GM21528 (cell line): ENCODE measurements around the gene P4HA2.

Experiments
- ATAC-seq: cut with Tn5 transposase; IDR thresholded peaks from one replicate; pipeline ENCODE4 v1.9.1; 2021; ENCODE audit warnings: mild to moderate bottlenecking, moderate library complexity; ENCODE audit not compliant: unreplicated experiment, low FRiP score

Gene P4HA2

GRCh38 chr5:132227485-132228240 lies at the start of gene P4HA2:
Gene P4HA2, minus strand, starts transcription at chr5:132227853. Its CDS starts 9,227 bp downstream, at chr5:132218626.
- ATAC-seq: peak; percentile 90

DNA sequence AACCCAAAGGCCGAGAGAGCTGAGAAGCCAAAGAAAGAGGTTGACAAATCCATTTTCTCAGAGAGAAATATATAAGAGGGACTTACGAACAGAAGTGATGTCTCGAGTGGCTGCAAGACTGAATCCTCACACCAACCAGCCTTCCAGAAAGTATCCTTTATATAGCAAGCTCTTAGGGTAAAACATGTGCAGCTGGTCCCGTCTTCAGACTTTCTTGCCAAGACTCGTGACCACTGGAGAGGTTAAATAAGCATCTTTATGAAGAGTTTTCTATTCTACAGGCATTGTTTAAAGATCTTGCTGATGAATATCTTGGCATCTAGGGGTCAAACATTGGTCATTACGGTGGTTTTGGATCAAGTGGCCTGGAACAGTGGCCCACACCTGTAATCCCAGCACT lies 49.6 kb upstream of the P4HA2 start:
- no peak for ATAC-seq

DNA sequence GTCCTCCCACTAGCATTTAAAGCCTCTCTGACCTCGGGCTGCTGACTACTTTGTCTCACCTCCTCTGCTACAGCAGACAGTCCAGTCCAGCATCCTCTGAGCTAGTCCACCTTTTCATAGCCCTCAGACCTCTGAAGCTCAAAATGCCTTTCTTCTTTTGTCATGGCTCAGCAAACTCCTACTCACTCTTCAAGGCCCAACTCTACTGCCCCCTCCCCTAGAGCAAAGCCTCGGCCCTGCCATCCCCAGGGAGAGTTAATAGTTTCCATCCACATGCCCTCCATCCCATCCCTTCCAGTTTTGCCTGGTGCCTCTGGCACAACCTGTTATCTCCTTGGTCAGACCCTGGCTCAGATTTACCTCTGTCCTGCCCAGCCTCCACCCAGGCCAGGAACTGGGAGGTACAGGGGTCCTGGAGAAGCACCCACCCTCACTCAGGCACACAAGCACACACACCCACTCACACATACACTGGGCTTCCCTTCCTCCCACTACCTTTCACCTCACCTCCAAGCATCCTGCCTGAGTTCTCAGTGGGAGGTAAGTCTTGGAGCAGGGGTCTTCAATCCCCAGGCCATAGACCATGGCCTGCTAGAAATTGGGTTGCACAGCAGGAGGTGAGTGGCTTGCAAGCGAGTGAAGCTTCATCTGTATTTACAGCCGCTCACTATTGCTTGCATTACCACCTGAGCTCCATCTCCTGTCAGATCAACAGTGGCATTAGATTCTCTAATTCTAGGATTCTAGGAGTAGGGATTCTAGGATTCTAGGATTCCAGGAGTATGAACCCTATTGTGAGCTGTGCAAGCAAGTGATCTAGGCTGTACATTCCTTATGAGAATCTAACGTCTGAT lies 47.9 kb upstream of the P4HA2 start:
- ATAC-seq: no peak

- ATAC-seq: no peak
Observed at GRCh38 chr5:132274050-132274792, 46.6 kb upstream of the P4HA2 start.

DNA sequence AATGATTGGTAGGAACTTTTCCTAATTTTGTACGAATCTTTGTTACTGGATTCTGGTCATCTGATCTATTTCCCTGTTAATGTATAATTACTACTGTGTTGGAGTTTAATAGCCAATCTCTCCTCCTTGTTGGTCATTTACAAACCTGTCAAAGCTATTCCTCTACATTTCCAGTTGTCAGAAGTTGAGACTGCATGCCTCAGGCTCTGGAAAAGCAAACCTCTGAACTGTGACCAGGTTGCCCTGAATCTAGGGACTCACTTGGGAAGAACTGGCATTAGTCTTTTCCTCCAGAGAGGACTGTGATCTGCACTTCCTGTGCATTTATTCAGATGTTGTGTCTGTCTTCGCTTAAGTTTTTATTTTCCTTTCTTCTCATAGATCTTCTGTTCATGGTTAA lies 46.0 kb upstream of the P4HA2 start:
- no peak for ATAC-seq

DNA sequence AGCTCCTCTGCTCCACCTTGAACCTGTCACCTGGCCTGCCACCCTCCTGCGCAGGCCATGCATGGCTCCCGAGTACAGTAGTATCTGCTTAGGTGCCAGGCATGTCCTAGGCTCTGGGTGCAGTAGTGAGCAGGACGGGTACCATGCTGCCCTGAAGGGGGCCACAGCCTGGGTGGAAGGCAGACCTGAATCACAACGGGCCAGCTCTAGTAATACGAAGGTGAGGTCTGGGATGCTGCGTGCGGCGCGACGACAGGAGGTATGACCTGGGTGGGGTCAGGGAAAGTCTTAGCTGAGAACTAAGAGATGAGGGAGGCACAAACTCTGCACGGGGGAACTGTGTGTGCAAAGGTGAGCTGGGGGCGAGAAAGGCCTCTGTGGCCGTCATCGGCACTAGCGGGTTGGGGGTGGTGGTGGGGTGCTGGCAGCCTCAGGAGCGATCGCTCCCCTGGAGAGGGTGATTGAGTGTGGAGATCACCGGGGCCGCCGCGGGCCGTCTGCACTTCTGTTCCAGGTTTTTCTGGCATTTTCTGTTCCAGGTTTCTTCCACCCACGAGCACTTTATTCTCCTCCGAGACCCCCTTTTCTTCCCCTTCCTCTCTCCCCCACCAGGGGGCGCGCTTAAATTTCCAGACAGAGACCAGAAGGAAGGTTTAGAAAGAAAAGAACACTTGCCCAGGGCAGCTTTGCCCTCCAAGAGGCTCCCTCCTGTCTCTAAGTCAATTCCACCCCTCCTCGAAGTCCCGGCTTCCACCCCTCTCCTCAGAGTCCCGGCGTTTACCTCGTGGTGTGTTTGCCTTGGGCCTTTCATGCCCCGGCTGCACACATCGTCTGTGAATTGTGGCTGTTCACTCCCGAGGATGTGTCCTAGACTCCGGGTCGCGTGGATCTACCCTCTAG lies 44.9 kb upstream of the P4HA2 start:
- no peak for ATAC-seq

DNA sequence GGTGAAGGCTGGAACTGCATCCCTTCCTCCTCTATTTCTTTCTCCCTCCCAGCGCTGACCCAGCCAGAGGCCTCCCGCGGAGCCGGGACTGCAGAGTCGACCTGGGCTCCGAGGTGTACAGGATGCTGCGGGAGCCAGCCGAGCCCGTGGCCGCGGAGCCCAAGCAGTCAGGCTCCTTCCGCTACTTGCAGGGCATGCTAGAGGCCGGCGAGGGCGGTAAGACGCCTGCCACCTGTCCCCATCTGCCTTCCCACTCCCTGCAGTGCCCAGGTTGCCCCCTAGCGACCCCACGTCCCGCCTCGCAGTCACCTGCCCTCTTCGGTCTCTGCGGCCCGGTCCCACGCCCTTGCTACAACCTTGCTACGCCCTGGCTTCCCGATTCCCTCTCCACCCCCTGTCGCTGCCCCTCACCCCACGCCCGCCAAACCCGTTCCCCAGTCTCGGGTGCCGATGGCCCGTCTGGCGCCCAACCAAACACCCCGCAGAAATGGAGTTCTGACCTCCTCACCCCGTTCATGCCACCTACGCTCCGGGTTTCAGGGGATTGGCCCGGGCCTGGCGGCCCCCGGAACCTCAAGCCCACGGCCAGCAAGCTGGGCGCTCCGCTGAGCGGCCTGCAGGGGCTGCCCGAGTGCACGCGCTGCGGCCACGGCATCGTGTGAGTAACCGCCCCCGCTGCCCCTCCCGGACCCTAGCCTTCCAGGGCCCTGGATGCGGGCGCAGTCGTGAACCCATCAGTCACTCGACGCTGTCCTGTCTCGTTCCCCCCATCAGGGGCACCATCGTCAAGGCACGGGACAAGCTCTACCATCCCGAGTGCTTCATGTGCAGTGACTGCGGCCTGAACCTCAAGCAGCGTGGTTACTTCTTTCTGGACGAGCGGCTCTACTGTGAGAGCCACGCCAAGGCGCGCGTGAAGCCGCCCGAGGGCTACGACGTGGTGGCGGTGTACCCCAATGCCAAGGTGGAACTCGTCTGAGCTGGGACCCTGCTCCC lies 43.9 kb upstream of the P4HA2 start:
- ATAC-seq: no peak

- no peak for ATAC-seq
Observed at GRCh38 chr5:132270706-132271105, 43.1 kb upstream of the P4HA2 start.

DNA sequence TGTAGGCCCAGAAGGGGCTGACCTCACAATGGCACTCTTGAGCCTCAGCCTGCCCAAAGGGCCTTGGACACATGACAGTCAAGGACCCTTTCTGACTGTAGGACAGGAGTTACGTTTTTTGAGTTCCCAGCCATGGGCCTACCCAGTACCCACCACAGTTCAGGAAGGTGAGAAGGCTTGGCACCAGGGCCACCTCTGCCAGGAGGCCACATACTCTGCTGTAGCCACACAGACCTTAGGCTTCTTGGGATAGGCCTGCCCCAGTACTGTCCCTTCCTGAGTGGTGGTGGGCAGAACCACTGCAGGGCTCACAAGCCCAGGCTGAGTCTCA lies 42.6 kb upstream of the P4HA2 start:
- ATAC-seq: no peak

DNA sequence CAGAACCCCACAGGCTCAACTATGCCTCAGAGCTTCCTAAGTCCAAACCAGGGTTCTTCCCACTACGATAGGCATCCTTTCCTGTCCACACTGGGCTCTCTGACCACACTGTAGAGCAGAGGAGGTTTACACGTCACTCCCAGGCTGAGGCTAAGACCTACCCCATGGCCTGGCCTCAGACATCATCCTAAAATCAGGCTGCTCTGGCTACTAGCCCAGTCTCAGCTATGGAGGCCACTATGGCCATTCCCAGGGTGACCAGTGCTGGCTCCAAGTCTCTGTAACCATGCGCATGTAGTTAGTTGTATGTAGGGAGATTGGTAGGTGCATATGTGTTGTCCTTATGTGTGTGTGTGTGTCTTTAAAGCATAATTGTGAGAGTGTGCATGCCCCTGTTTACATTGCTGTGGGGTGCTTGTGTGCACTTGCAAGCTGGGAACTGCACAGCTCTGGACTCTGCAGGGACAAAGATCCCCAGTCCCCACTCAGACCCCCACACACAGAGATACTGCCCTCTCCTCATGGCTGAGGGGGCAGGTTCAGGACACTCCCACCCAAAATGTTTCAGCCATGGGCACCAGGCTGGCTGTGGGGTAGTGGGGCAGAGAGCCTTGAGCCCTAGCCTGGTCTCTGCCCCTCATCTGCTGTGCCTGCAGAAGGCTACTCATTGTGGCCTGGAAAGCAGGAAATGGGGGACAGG lies 42.1 kb upstream of the P4HA2 start:
- ATAC-seq: no peak

GRCh38 chr5:132268769-132269551 lies 41.3 kb upstream of the P4HA2 start:
- peak; percentile 56 for ATAC-seq

DNA sequence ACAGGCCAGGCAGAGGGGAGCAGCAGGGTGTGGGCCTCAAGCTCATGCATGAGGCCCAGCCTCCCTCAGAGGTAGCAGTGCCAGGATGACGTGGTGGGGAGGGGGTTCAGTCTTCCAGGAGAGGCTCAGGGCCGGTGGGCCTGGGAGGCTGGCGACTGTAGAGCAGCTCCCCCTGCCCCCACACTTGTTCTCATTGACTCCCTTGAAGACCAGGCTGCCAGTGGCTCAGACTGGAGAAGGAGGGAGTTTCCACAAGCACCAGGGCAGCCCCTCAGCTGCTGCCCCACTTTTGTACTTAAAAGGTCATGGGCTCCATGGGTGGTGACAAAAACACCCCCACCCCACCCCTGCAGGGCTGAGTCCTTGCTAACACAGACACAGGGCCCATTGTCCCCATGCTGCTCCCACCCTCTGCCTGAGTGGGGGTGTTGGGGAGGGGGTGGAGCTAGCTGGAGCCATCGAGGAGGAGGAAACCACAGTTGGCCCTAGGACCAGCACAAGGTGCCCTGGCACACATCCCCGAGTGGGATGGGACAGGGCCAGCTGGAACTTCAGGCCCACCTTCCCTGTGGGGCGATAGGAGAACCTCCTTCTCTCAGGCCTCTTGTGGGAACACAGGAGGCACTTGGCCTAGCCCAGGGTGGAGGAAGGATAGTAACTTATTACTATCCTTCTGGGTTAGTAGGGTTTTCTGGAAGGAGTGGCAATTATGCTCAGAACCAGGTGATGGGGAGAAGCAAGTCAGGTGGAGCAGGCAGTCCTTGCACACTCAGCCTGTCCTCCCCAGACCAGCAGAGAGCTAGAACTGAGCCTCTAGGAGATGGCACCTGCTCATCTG lies 40.5 kb upstream of the P4HA2 start:
- ATAC-seq: no peak

DNA sequence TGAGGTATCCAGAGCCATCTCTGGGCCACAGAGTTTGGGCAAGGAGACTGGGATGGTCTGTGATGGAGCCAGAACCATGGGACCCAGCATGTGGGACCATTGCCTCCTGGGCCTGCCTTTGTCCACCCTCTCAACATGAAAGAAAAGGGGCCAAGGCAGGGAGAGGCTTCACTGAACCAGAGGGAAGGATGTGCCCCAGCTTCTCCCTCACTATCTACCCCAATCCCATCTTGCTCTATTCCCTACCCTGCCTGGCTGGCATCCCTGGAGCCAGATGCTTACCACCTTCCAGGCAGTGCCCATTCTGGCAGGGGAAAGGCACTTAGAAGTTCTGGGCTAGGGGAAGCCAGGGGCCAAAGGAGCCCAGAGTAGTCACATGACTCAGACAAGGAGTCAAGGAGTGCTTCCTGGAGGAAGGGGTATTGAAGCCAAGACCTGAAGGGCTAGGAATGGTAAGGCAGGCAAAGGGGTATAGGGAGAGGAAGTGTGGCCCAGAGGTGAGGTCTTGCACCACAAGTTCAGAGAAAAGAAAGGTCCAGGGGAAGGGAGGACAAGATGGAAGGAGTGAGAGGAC lies 39.6 kb upstream of the P4HA2 start:
- no peak for ATAC-seq

DNA sequence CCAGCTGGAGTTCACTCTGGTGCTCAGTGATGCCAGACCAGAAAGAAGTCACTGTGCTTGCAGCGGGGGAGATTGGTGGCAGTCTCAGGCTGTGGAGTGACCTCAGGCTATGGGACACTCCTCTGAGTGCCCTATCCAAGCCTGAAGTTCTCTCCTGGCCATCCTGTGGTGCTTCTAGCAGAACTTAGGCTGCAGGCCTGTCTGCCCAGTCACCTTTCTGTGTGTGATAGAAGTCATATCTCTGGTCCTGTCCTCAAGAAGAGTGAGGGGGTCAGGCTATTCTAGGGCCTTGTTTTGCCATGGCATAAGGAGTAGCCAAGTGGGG lies 39.1 kb upstream of the P4HA2 start:
- ATAC-seq: no peak

DNA sequence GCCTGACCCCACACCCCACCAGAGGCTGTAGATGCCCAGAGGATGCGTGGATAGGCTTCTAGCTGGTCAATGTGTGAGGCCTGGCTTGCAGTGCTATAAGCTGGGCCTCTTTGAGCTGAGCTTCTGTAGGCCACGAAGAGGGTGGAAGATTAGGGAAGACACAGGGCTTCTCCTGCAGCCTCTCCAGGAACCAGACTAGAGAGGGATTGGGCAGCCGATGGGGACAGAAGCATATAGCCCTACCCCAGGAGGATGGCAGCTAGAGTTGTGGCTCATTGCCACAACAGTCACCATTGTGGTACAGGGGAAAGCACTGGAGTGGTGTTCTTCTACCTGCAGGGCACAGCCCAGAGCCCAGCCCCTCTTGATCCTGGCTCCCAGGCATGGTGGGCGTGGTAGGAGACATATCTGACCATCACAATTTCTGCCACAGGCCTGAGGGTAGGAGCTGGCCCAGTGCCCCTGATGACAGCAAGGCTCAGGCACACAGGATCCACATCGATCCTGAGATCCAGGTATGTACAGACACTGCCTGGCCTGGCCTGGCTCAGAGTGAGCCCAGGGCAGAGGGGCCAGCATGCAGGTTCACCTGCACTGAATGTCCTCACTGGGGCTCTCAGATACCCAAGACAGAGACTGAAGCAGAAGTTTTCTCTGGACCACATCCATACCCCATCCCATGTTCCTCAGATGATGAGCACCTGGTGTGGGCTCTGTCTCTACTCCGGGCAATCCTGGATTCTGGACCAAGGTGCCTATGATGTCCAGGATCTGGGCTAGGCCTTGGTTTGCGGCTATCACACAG lies 38.6 kb upstream of the P4HA2 start:
- ATAC-seq: no peak
